ENCODE results near the gene EEF1AKMT4. TPM values are rescaled to one million over a fixed set of nuclear protein-coding genes. Genes with fewer than 3 reads are reported as not detected.
A peak's percentile ranks its signal among the peaks of the same experiment; 100 is the strongest.

EEF1AKMT4 gene
- total RNA-seq, 1 donor from 2014 or later: 1.7 TPM

GRCh38 chr3:184234224-184234623, 15.2 kb upstream of the EEF1AKMT4 start:
- intact Hi-C loops (cut with DNase I): no loop called here
- DNase-seq (ENCODE audit: missing footprints) (no peak), ATAC-seq (peak; percentile 5)

- intact Hi-C loops (cut with DNase I): no loop called here
- no peak for DNase-seq (ENCODE audit: missing footprints)
- no peak for ATAC-seq
Measured at GRCh38 chr3:184234671-184235380, 14.6 kb upstream of the EEF1AKMT4 start.

- DNase-seq (ENCODE audit: missing footprints) (no peak), ATAC-seq (no peak)
- intact Hi-C loops (cut with DNase I): no loop called here
Measured at GRCh38 chr3:184235381-184236032, 14.0 kb upstream of the EEF1AKMT4 start.

- ATAC-seq (no peak), DNase-seq (ENCODE audit: missing footprints) (no peak)
- intact Hi-C loops (cut with DNase I): no loop called here
Measured at GRCh38 chr3:184236033-184236410, 13.4 kb upstream of the EEF1AKMT4 start.

- no peak for ATAC-seq
- DNase-seq (ENCODE audit: missing footprints): no peak
- intact Hi-C loops (cut with DNase I): no loop called here
Measured at GRCh38 chr3:184236636-184237035, 12.8 kb upstream of the EEF1AKMT4 start.

- DNase-seq (ENCODE audit: missing footprints) (no peak), ATAC-seq (no peak)
- intact Hi-C loops (cut with DNase I): no loop called here
Measured at GRCh38 chr3:184237211-184237610, 12.3 kb upstream of the EEF1AKMT4 start.

- ATAC-seq (no peak), DNase-seq (ENCODE audit: missing footprints) (no peak)
- intact Hi-C loops (cut with DNase I): no loop called here
Measured at GRCh38 chr3:184237807-184238206, 11.7 kb upstream of the EEF1AKMT4 start.

GRCh38 chr3:184238246-184238818, 11.1 kb upstream of the EEF1AKMT4 start:
- intact Hi-C loops (cut with DNase I): no loop called here
- ATAC-seq: no peak
- DNase-seq (ENCODE audit: missing footprints): no peak

- no peak for ATAC-seq
- no peak for DNase-seq (ENCODE audit: missing footprints)
- intact Hi-C loops (cut with DNase I): no loop called here
Measured at GRCh38 chr3:184239221-184239620, 10.3 kb upstream of the EEF1AKMT4 start.

- intact Hi-C loops (cut with DNase I): no loop called here
- ATAC-seq (no peak), DNase-seq (ENCODE audit: missing footprints) (no peak)
Measured at GRCh38 chr3:184239708-184240107, 9.8 kb upstream of the EEF1AKMT4 start.

- intact Hi-C loops (cut with DNase I): no loop called here
- DNase-seq (ENCODE audit: missing footprints): no peak
- no peak for ATAC-seq
Measured at GRCh38 chr3:184240384-184241140, 8.9 kb upstream of the EEF1AKMT4 start.

- ATAC-seq: no peak
- intact Hi-C loops (cut with DNase I): no loop called here
- no peak for DNase-seq (ENCODE audit: missing footprints)
Measured at GRCh38 chr3:184241141-184241446, 8.4 kb upstream of the EEF1AKMT4 start.

- DNase-seq (ENCODE audit: missing footprints) (no peak), ATAC-seq (peak; percentile 61)
- intact Hi-C loops (cut with DNase I): no loop called here
Measured at GRCh38 chr3:184241447-184242296, 7.8 kb upstream of the EEF1AKMT4 start.

- intact Hi-C loops (cut with DNase I): no loop called here
- ATAC-seq: no peak
- DNase-seq (ENCODE audit: missing footprints): no peak
Measured at GRCh38 chr3:184242297-184242685, 7.2 kb upstream of the EEF1AKMT4 start.

- ATAC-seq (peak; percentile 87), DNase-seq (ENCODE audit: missing footprints) (peak; percentile 89)
- intact Hi-C loops (cut with DNase I): loop anchor here (1.0 to 5.0 kb wide), 4 partner anchors 61 to 361 kb away; partner anchors contain the start of genes ABCF3, DVL3 and EIF2B5
Measured at GRCh38 chr3:184248454-184249411, 739 bp upstream of the EEF1AKMT4 start, which contains the start of gene ALG3. TSS of gene ALG3 (minus strand) at chr3:184248962. CDS start at chr3:184248940, 22 bp downstream.

- peak; percentile 87 for DNase-seq (ENCODE audit: missing footprints)
- ATAC-seq: peak; percentile 82
- intact Hi-C loops (cut with DNase I): loop anchor here (2.0 to 5.0 kb wide), 2 partner anchors 233 to 355 kb away; partner anchors contain the start of gene ABCC5
Measured at GRCh38 chr3:184250167-184250828, 826 bp downstream of the EEF1AKMT4 start.
